Measurements from ENCODE around the gene IL16.
A peak's percentile ranks its signal among the peaks of the same experiment; 100 is the strongest.

IL16 gene

GRCh38 chr15:81256916-81257315 is 60.2 kb downstream of the IL16 start:
- DNase-seq (ENCODE audit: low spot score): peak; percentile 14

- DNase-seq (ENCODE audit: low spot score): no peak
Measured at GRCh38 chr15:81257435-81257834, 60.8 kb downstream of the IL16 start.

- no peak for DNase-seq (ENCODE audit: low spot score)
Measured at GRCh38 chr15:81258455-81258854, 61.8 kb downstream of the IL16 start.

GRCh38 chr15:81259760-81260298 is 63.1 kb downstream of the IL16 start:
- DNase-seq (ENCODE audit: low spot score): no peak

- no peak for DNase-seq (ENCODE audit: low spot score)
Measured at GRCh38 chr15:81261172-81261811, 64.6 kb downstream of the IL16 start.

- DNase-seq (ENCODE audit: low spot score): no peak
Measured at GRCh38 chr15:81263477-81263876, 66.8 kb downstream of the IL16 start.

- DNase-seq (ENCODE audit: low spot score): no peak
Measured at GRCh38 chr15:81264072-81264857, 67.6 kb downstream of the IL16 start.

GRCh38 chr15:81265256-81265943 is 68.7 kb downstream of the IL16 start:
- peak; percentile 31 for DNase-seq (ENCODE audit: low spot score)

GRCh38 chr15:81265944-81266775 is 69.5 kb downstream of the IL16 start:
- DNase-seq (ENCODE audit: low spot score): peak; percentile 93

- DNase-seq (ENCODE audit: low spot score): no peak
Measured at GRCh38 chr15:81268340-81268739, 71.7 kb downstream of the IL16 start.

GRCh38 chr15:81268881-81269601 is 72.4 kb downstream of the IL16 start:
- no peak for DNase-seq (ENCODE audit: low spot score)

GRCh38 chr15:81270188-81270587 is 73.5 kb downstream of the IL16 start:
- DNase-seq (ENCODE audit: low spot score): no peak

- no peak for DNase-seq (ENCODE audit: low spot score)
Measured at GRCh38 chr15:81270781-81271491, 74.3 kb downstream of the IL16 start.

GRCh38 chr15:81271761-81272644 is 75.3 kb downstream of the IL16 start:
- no peak for DNase-seq (ENCODE audit: low spot score)

GRCh38 chr15:81273200-81273599 is 76.5 kb downstream of the IL16 start:
- no peak for DNase-seq (ENCODE audit: low spot score)

- DNase-seq (ENCODE audit: low spot score): no peak
Measured at GRCh38 chr15:81273855-81274254, 77.2 kb downstream of the IL16 start.

GRCh38 chr15:81274255-81274654 is 77.6 kb downstream of the IL16 start:
- DNase-seq (ENCODE audit: low spot score): no peak

- peak; percentile 85 for DNase-seq (ENCODE audit: low spot score)
Measured at GRCh38 chr15:81274931-81275707, 78.4 kb downstream of the IL16 start.
